Measurements from ENCODE around the gene TNFRSF18.

TNFRSF18 gene

GRCh38 chr1:1240348-1240732 is 33.9 kb upstream of the TNFRSF18 start:
- DNase-seq, result no peak

GRCh38 chr1:1239614-1240347 is 33.4 kb upstream of the TNFRSF18 start:
- DNase-seq, result no peak

GRCh38 chr1:1239227-1239613 is 32.8 kb upstream of the TNFRSF18 start:
- DNase-seq, result no peak

GRCh38 chr1:1238702-1239178 is 32.3 kb upstream of the TNFRSF18 start:
- no peak for DNase-seq

- no peak for DNase-seq
These were observed 31.7 kb upstream of the TNFRSF18 start for GRCh38 chr1:1237874-1238701.

- DNase-seq, result no peak
These were observed 30.8 kb upstream of the TNFRSF18 start for GRCh38 chr1:1236945-1237873.

GRCh38 chr1:1236176-1236763 is 29.9 kb upstream of the TNFRSF18 start:
- no peak for DNase-seq

GRCh38 chr1:1235016-1235744 is 28.8 kb upstream of the TNFRSF18 start:
- no peak for DNase-seq

- DNase-seq, result no peak
These were observed 27.9 kb upstream of the TNFRSF18 start for GRCh38 chr1:1234180-1234808.

GRCh38 chr1:1233567-1233892 is 27.1 kb upstream of the TNFRSF18 start:
- no peak for DNase-seq

GRCh38 chr1:1232796-1233566 is 26.6 kb upstream of the TNFRSF18 start:
- no peak for DNase-seq

- no peak for DNase-seq
These were observed 25.9 kb upstream of the TNFRSF18 start, which contains the start of gene B3GALT6 for GRCh38 chr1:1232208-1232795. Gene B3GALT6 (plus strand): TSS chr1:1232237. CDS start chr1:1232279, 42 bp downstream.

- DNase-seq, result peak; percentile 40
These were observed 25.2 kb upstream of the TNFRSF18 start, which contains the start of gene SDF4 for GRCh38 chr1:1231400-1232207. Gene SDF4 (minus strand): TSS chr1:1232001. CDS start chr1:1228772, 3,229 bp downstream.

- DNase-seq, result no peak
These were observed 24.4 kb upstream of the TNFRSF18 start for GRCh38 chr1:1230656-1231399.

GRCh38 chr1:1229770-1230169 is 23.4 kb upstream of the TNFRSF18 start:
- DNase-seq, result no peak

GRCh38 chr1:1228596-1229321 is 22.4 kb upstream of the TNFRSF18 start:
- DNase-seq, result no peak

- DNase-seq, result no peak
These were observed 21.8 kb upstream of the TNFRSF18 start for GRCh38 chr1:1228187-1228586.

GRCh38 chr1:1227386-1227785 is 21.0 kb upstream of the TNFRSF18 start:
- no peak for DNase-seq
